Right lobe of liver (tissue), 6 donors: ENCODE measurements around the gene CEP164. TPM values are rescaled to one million over a fixed set of nuclear protein-coding genes. Genes with fewer than 3 reads are reported as not detected.
A peak's percentile ranks its signal among the peaks of the same experiment; 100 is the strongest.

Source experiments
- ATAC-seq, 4 donors: fragments of 200-7000 bp; cut with Tn5 transposase; one replicate each; pipeline ENCODE4 v1.9.1; 2020; ENCODE audit warnings: mild to moderate bottlenecking in 4 of 4, moderate library complexity in 4 of 4
- DNase-seq, 3 donors: peaks; one replicate each; pipeline ENCODE4 v3.0.0-alpha.2; 2020
- H3K27ac ChIP-seq, 3 donors: fragments of 200-600 bp; one replicate each; pipeline ENCODE4 v1.8.0; 2022
- H3K27me3 ChIP-seq, 2 donors: fragments of 200-600 bp; one replicate each; pipeline ENCODE4 v1.8.0; 2022
- H3K36me3 ChIP-seq, 4 donors: fragments of 200-600 bp; sonication (generic) in 1 of 4; one replicate each; pipeline versions ENCODE4 v1.5.1 to v1.8.0; 2017 to 2022; ENCODE audit warnings: control low read depth in 1 of 4
- H3K4me1 ChIP-seq, 4 donors: fragments of 200-600 bp; sonication (generic) in 1 of 4; one replicate each; pipeline versions ENCODE4 v1.5.1 to v1.8.0; 2017 to 2022; ENCODE audit warnings: control low read depth in 1 of 4
- H3K4me3 ChIP-seq, 3 donors: fragments of 200-600 bp; one replicate each; pipeline ENCODE4 v1.8.0; 2022
- H3K9me3 ChIP-seq, 4 donors: fragments of 200-600 bp; sonication (generic) in 1 of 4; one replicate each; pipeline versions ENCODE4 v1.5.1 to v1.8.0; 2017 to 2022; ENCODE audit warnings: control low read depth in 1 of 4
- CTCF ChIP-seq, 4 donors: fragments of 200-600 bp in 3 of 4; fragments of 450-650 bp in 1 of 4; IDR thresholded peaks; one replicate each; pipeline versions ENCODE4 v1.5.1 to v1.8.0; 2016 to 2022; ENCODE audit warnings: antibody characterized with exemption in 4 of 4, mild to moderate bottlenecking in 2 of 4
- POLR2A ChIP-seq: fragments of 450-650 bp; IDR thresholded peaks from one replicate; pipeline ENCODE4 v1.6.1; 2017; ENCODE audit warnings: antibody characterized with exemption, mild to moderate bottlenecking
- WGBS: methylation state at CpG from one replicate; pipeline ENCODE4 v1.1.6; 2018; ENCODE audit warnings: low coverage, low lambda C conversion rate; ENCODE audit not compliant: insufficient coverage; ENCODE audit errors: missing lambda C conversion rate; 5-methylcytosine and 5-hydroxymethylcytosine counted together
- intact Hi-C, 2 donors: fragments of 100-400 bp; cut with DNase I; formaldehyde crosslinking; loops; one replicate each; pipeline versions ENCODE4 v1.11.2 to v1.14.1; 2022
- total RNA-seq, 6 experiments: library from RNA; depleted of rRNA in 2 of 6; stranded (reverse); fragments of >200 nt in 2 of 6; fragmentation: NEBNext Ultra II Directional in 3 of 6; extraction: Animal tissue kit (Norgen Biotek cat#: 25700) in 3 of 6; gene quantifications; one replicate each; pipeline versions ENCODE4 v1.1.0 to v1.2.4, GENCODE V29; 2016 to 2023
- donor health status: DM: no; HTN: yes; CAD: no.
- donor health status: DM: no; HTN: no; CAD: no.
- donor health status: DM: no; HTN: no; CAD: no.
- donor health status: DM: no; HTN: yes; CAD: no.
- donor health status: DM: no; HTN: yes; CAD: no.

The CEP164 gene
- total RNA-seq, 6 experiments from 2014 or later = 7.2 to 11.2 (median 8.6) TPM

- H3K9me3 ChIP-seq = no peaks in the 10 kb centered on the region
- no peak overlapping the region for H3K27ac ChIP-seq
- no peak for TF ChIP-seq POLR2A
- no peak for TF ChIP-seq CTCF (IDR thresholded peaks at IDR 0.05)
- intact Hi-C loops = no loop called here
- no peaks in the 10 kb centered on the region for H3K4me1 ChIP-seq
- no peaks in the 10 kb centered on the region for H3K36me3 ChIP-seq
- ATAC-seq (no peak), DNase-seq (peak in 1 of 3 donors; percentile 29)
- no peaks in the 10 kb centered on the region for H3K27me3 ChIP-seq
- WGBS = 83% methylated on average over 3 of the region's 12 CpGs
- no peak overlapping the region for H3K4me3 ChIP-seq
Measured at GRCh38 chr11:117418737-117419481, 91.3 kb downstream of the CEP164 start.

DNA sequence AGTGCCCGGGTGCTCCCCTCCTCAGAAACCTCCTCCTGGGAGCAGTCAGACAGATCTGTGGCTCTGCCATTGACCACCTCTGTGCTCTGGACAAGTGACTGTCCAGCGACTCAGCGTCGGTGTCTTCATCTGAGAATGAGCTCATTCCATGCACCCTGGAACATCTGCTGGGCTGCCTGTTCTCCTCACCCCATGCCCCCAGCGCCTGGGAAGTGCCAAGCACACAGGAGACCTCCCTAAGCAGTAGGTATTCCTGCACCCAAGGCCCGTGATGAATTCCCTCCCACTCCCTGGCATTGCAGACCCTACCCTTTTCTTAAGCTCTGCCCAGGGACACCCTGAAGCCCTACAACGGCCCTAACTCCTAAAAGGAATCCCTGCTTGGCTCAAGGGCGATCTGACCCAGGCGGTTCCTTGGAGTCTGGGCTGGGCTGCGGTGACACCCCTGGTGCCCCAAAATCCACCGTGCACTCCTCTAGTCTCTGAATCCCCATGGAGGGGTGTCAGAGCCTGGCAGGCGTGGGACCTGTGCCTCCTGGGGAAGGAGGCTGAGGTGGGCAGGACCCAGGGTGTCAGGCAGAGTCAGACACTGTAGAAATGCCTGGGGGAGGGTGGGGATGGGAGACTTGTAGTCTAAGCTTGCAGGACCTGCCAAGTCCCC is 92.0 kb downstream of the CEP164 start:
- peak in 1 of 3 donors; percentile 36 for DNase-seq
- H3K27ac ChIP-seq = no peak overlapping the region
- no peaks in the 10 kb centered on the region for H3K4me1 ChIP-seq
- ATAC-seq = no peak
- TF ChIP-seq CTCF (IDR thresholded peaks at IDR 0.05) = no peak
- no peak for TF ChIP-seq POLR2A
- H3K27me3 ChIP-seq = no peaks in the 10 kb centered on the region
- H3K36me3 ChIP-seq = no peaks in the 10 kb centered on the region
- H3K9me3 ChIP-seq = no peaks in the 10 kb centered on the region
- H3K4me3 ChIP-seq = no peak overlapping the region
- intact Hi-C loops = loop anchor here in 1 of 2 donors (10.0 kb wide), 1 partner anchor 375 kb away; the partner anchor contains the start of gene DSCAML1
- WGBS = 40% methylated on average over 2 of the region's 12 CpGs

DNA sequence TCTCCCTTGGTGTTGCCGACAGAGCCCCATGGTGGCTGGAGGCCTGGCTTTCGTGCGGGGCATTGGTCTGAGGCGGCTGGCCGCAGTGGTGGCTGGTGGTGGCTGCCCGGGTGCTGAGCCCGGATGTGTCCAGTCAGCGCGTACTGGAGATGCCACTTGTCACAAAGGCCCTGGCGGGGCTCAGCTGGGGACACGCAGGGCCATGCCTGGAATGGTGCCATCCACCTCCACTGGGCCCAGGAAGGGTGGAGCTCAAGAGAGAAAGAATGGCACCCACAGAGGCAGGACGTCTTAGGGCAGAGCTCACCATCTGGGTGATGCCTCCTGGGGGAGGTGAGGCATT is 92.5 kb downstream of the CEP164 start:
- intact Hi-C loops = loop anchor here in 1 of 2 donors (10.0 kb wide), 1 partner anchor 375 kb away; the partner anchor contains the start of gene DSCAML1
- Histone ChIP-seq H3K9me3 (no peaks in the 10 kb centered on the region), H3K4me1 (no peaks in the 10 kb centered on the region), H3K4me3 (no peak overlapping the region), H3K27ac (no peak overlapping the region), H3K27me3 (no peaks in the 10 kb centered on the region), H3K36me3 (no peaks in the 10 kb centered on the region)
- WGBS = no CpG with 5 or more reads among the region's 12 CpGs
- ATAC-seq (no peak), DNase-seq (peak in 1 of 3 donors; percentile 39)
- TF ChIP-seq POLR2A (no peak), CTCF (IDR thresholded peaks at IDR 0.05) (no peak)

- H3K27me3 ChIP-seq = no peaks in the 10 kb centered on the region
- DNase-seq (no peak), ATAC-seq (no peak)
- H3K4me3 ChIP-seq = no peak overlapping the region
- TF ChIP-seq CTCF (IDR thresholded peaks at IDR 0.05) (no peak), POLR2A (no peak)
- intact Hi-C loops = loop anchor here in 1 of 2 donors (10.0 kb wide), 1 partner anchor 374 kb away; the partner anchor contains the start of gene DSCAML1
- H3K36me3 ChIP-seq = no peaks in the 10 kb centered on the region
- H3K9me3 ChIP-seq = no peaks in the 10 kb centered on the region
- no peak overlapping the region for H3K27ac ChIP-seq
- H3K4me1 ChIP-seq = no peaks in the 10 kb centered on the region
- 91% methylated on average over 6 of the region's 6 CpGs for WGBS
Measured at GRCh38 chr11:117420598-117420997, 92.9 kb downstream of the CEP164 start.
